Chondrocyte (in vitro differentiated cells): ENCODE results near the gene GTF3C4. TPM values are rescaled to one million over a fixed set of nuclear protein-coding genes. Genes with fewer than 3 reads are reported as not detected.

Source experiments
- DNase-seq: peaks from one replicate; pipeline ENCODE4 v3.0.0; 2021; ENCODE audit warnings: mixed read lengths, low spot score
- H3K27ac Mint-ChIP-seq: one replicate; pipeline ENCODE4 v1.8.0; 2021; ENCODE audit warnings: mild to moderate bottlenecking, moderate library complexity, mixed read lengths; ENCODE audit not compliant: unreplicated experiment
- H3K27me3 Mint-ChIP-seq: 2 replicates; pipeline ENCODE4 v1.8.0; 2021; ENCODE audit warnings: low read depth, mixed read lengths
- H3K36me3 Mint-ChIP-seq: 2 replicates; pipeline ENCODE4 v1.8.0; 2021; ENCODE audit warnings: low read depth, mixed read lengths
- H3K4me1 Mint-ChIP-seq: 2 replicates; pipeline ENCODE4 v1.8.0; 2021; ENCODE audit warnings: low read depth, mild to moderate bottlenecking, mixed read lengths
- H3K4me3 Mint-ChIP-seq: one replicate; pipeline ENCODE4 v1.8.0; 2021; ENCODE audit warnings: mild to moderate bottlenecking, moderate library complexity, mixed read lengths; ENCODE audit not compliant: unreplicated experiment
- H3K9me3 Mint-ChIP-seq: 2 replicates; pipeline ENCODE4 v1.8.0; 2021; ENCODE audit warnings: low read depth, mixed read lengths
- CTCF ChIP-seq: fragments of 200-600 bp; sonication (generic); IDR thresholded peaks from 2 replicates; pipeline ENCODE4 v1.5.0; 2021; ENCODE audit warnings: antibody characterized with exemption, mild to moderate bottlenecking, moderate library complexity
- total RNA-seq: library from RNA; stranded (reverse); gene quantifications from 3 replicates; pipeline ENCODE4 v1.2.1, GENCODE V29; 2021

GTF3C4 gene
- total RNA-seq, 1 donor from 2014 or later: 16.6 TPM

- no peak for DNase-seq
Observed at GRCh38 chr9:132699956-132700355, 29.7 kb downstream of the GTF3C4 start.

GRCh38 chr9:132702254-132702653 is 32.0 kb downstream of the GTF3C4 start:
- Mint-ChIP-seq H3K36me3 (peaks cover 3% of the 10 kb centered on the region), H3K9me3 (peaks cover 14% of the 10 kb centered on the region), H3K27ac (no peak overlapping the region), H3K27me3 (peaks cover 5% of the 10 kb centered on the region), H3K4me3 (no peak overlapping the region), H3K4me1 (peaks cover 11% of the 10 kb centered on the region)
- no peak for TF ChIP-seq CTCF
- DNase-seq: no peak

More at GRCh38 chr9:132699956-132700355, 29.7 kb downstream of the GTF3C4 start:
- Mint-ChIP-seq H3K9me3 (peaks cover 30% of the 10 kb centered on the region), H3K4me3 (no peak overlapping the region), H3K4me1 (peaks cover 11% of the 10 kb centered on the region), H3K27ac (no peak overlapping the region), H3K36me3 (peaks cover 3% of the 10 kb centered on the region), H3K27me3 (peaks cover 2% of the 10 kb centered on the region)
- TF ChIP-seq CTCF: no peak

GRCh38 chr9:132703336-132703735 is 33.1 kb downstream of the GTF3C4 start:
- no peak for TF ChIP-seq CTCF
- H3K27ac Mint-ChIP-seq: no peak overlapping the region
- H3K9me3 Mint-ChIP-seq: peaks cover 3% of the 10 kb centered on the region
- peaks cover 7% of the 10 kb centered on the region for H3K27me3 Mint-ChIP-seq
- H3K36me3 Mint-ChIP-seq: no peaks in the 10 kb centered on the region
- no peak for DNase-seq
- H3K4me1 Mint-ChIP-seq: peaks cover 11% of the 10 kb centered on the region
- H3K4me3 Mint-ChIP-seq: no peak overlapping the region

- no peaks in the 10 kb centered on the region for H3K9me3 Mint-ChIP-seq
- DNase-seq: no peak
- H3K27ac Mint-ChIP-seq: no peak overlapping the region
- no peak overlapping the region for H3K4me3 Mint-ChIP-seq
- H3K36me3 Mint-ChIP-seq: no peaks in the 10 kb centered on the region
- no peaks in the 10 kb centered on the region for H3K4me1 Mint-ChIP-seq
- peaks cover 20% of the 10 kb centered on the region for H3K27me3 Mint-ChIP-seq
- no peak for TF ChIP-seq CTCF
Observed at GRCh38 chr9:132708239-132708638, 38.0 kb downstream of the GTF3C4 start.

- Mint-ChIP-seq H3K9me3 (no peaks in the 10 kb centered on the region), H3K27me3 (peaks cover 23% of the 10 kb centered on the region), H3K27ac (no peak overlapping the region), H3K36me3 (no peaks in the 10 kb centered on the region), H3K4me3 (no peak overlapping the region), H3K4me1 (no peaks in the 10 kb centered on the region)
- no peak for DNase-seq
- TF ChIP-seq CTCF: no peak
Observed at GRCh38 chr9:132708769-132709430, 38.6 kb downstream of the GTF3C4 start.
